Measurements from ENCODE around the gene KIF26A. TPM values are rescaled to one million over a fixed set of nuclear protein-coding genes. Genes with fewer than 3 reads are reported as not detected.
A peak's percentile ranks its signal among the peaks of the same experiment; 100 is the strongest.

The KIF26A gene
- total RNA-seq, 1 donor from 2014 or later, result 7.0 TPM

DNA sequence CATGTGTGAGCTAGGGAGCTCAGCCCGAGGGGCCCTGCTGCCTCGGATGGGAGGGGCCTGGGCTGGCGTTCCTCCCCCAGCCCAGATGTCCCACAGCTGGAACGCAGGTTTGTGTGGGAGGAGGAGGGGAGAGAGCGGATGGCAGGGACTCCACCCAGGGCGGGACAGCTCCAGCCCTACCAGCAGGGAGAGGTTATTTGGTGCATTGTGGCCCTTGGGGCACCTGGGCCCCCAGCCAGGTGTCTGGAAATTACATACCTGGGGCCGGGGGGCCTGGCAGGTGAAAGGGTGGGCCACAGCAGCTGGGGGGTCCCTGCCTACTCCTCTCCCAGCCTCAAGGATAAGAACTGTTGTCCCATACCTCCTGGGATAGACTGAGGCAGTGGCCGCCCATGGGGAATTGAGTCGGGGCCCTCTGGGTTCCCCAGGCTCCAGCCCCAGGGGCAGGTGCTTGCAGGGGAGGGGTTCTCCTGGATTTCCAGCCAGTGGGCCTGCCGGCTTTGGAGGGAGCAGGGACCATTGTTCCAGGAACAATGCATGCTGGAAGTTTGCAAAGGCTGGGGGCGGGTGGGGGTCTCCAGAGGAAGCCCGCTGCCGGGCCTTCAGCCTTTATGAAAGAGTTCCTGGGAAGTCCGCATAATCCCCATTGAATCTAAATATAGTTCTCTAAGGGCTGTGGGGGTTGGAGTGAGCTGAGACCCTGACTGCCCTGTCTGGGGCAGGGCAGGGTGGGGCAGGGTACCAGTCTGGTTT lies 1.2 kb downstream of the KIF26A start:
- no peaks in the 10 kb centered on the region for H3K9me3 Mint-ChIP-seq (ENCODE audit: low read depth)
- peak overlapping the region; percentile 42 for H3K4me3 Mint-ChIP-seq (ENCODE audit: low read depth)
- no peaks in the 10 kb centered on the region for H3K36me3 Mint-ChIP-seq (ENCODE audit: insufficient read depth)
- no peak for DNase-seq (ENCODE audit: low spot score, unreplicated experiment)
- H3K27ac Mint-ChIP-seq, result no peak overlapping the region
- H3K27me3 Mint-ChIP-seq, result peaks cover 48% of the 10 kb centered on the region
- H3K4me1 Mint-ChIP-seq (ENCODE audit: low read depth), result peaks cover 6% of the 10 kb centered on the region
- TF ChIP-seq, protein P1, sequence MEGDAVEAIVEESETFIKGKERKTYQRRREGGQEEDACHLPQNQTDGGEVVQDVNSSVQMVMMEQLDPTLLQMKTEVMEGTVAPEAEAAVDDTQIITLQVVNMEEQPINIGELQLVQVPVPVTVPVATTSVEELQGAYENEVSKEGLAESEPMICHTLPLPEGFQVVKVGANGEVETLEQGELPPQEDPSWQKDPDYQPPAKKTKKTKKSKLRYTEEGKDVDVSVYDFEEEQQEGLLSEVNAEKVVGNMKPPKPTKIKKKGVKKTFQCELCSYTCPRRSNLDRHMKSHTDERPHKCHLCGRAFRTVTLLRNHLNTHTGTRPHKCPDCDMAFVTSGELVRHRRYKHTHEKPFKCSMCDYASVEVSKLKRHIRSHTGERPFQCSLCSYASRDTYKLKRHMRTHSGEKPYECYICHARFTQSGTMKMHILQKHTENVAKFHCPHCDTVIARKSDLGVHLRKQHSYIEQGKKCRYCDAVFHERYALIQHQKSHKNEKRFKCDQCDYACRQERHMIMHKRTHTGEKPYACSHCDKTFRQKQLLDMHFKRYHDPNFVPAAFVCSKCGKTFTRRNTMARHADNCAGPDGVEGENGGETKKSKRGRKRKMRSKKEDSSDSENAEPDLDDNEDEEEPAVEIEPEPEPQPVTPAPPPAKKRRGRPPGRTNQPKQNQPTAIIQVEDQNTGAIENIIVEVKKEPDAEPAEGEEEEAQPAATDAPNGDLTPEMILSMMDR (IDR thresholded peaks at IDR 0.05; ENCODE audit: unreplicated experiment), result no peak

DNA sequence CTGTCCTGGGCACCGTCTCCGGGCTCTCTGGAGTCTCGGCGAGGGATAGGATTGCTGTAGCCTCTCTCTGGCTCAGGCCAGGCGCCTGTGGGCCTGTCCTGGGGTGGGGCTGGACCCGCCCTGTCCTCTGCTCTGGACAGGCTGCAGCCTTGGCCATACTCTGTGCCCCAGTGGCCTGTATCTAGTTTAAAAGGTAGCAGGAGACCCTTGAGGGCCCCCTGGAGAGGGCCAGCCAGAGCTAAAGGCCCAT lies 1.8 kb downstream of the KIF26A start:
- no peaks in the 10 kb centered on the region for H3K36me3 Mint-ChIP-seq (ENCODE audit: insufficient read depth)
- peaks cover 47% of the 10 kb centered on the region for H3K27me3 Mint-ChIP-seq
- no peak overlapping the region for H3K27ac Mint-ChIP-seq
- H3K9me3 Mint-ChIP-seq (ENCODE audit: low read depth), result no peaks in the 10 kb centered on the region
- peaks cover 5% of the 10 kb centered on the region for H3K4me1 Mint-ChIP-seq (ENCODE audit: low read depth)
- DNase-seq (ENCODE audit: low spot score, unreplicated experiment), result no peak
- H3K4me3 Mint-ChIP-seq (ENCODE audit: low read depth), result peak overlapping the region; percentile 35
- TF ChIP-seq, protein P1 (IDR thresholded peaks at IDR 0.05; ENCODE audit: unreplicated experiment), result no peak

DNA sequence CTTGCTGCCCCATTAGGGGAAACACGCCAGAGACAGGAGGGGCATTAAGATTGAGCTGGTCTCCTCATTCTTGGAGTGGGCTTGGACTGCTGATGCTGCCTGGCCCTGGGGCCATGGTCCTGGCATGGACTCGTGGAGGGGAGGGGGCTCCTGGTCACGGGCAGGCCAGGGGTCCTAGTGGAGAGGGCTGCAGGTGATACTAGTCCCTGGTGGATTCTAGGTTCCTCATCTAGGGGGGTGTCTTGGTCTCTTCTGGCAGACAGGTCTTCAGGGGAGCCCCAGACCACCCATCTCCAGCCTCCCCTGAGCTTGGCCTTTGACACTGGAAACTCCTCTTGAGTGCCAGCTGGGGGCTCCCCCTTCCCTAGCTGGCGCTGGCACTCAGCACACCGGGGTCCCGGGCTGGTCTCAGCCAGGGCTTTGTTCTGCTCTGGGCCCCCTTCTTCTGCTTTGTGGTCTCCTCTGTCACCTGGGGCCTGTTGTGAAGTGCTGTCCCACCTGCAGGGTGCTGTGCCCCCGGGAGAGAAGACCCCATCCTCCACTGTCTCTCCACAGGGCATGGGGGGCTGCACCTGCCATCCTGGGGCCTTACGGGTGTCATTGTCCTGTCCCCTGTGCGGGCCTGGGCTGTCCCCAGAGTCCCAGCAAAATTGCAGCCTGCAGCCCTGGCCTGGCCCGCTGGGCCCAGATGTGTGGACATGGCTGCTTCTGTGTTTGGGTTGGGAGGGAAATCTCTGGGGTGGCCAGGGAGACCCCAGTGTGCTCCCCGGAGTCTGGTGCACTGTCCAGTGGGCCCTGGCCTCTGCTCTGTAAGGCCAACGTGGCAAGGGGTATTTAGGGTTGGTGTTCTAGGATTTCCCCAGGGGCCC lies 2.3 kb downstream of the KIF26A start:
- no peak for DNase-seq (ENCODE audit: low spot score, unreplicated experiment)
- Mint-ChIP-seq H3K36me3 (ENCODE audit: insufficient read depth) (no peaks in the 10 kb centered on the region), H3K27ac (no peak overlapping the region), H3K27me3 (peaks cover 41% of the 10 kb centered on the region), H3K4me1 (ENCODE audit: low read depth) (peaks cover 2% of the 10 kb centered on the region), H3K4me3 (ENCODE audit: low read depth) (no peak overlapping the region), H3K9me3 (ENCODE audit: low read depth) (no peaks in the 10 kb centered on the region)
- TF ChIP-seq, protein P1 (IDR thresholded peaks at IDR 0.05; ENCODE audit: unreplicated experiment), result no peak

DNA sequence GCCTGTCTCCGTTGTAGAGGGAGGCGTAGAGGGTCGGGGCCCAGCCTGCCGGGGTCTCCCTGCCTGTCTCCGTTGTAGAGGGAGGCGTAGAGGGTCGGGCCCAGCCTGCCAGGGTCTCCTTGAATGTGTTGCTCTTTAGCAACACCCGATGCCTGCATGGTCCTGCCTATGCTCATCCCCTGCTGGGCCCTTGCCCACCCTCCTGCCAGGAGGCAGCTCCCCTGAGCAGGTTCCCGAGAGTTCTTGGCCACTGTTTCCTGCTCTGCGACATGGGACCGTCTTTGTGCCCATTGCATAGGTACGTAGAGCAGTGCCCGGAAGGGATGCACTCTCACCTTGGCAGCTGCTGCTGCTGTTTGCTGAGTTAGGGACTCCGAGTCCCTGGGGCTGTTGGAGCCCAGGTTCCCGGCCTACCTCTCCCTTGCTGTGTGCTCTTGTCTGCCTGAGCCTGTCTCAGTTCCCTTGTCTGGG lies 3.3 kb downstream of the KIF26A start:
- Mint-ChIP-seq H3K27me3 (peaks cover 41% of the 10 kb centered on the region), H3K9me3 (ENCODE audit: low read depth) (no peaks in the 10 kb centered on the region), H3K36me3 (ENCODE audit: insufficient read depth) (no peaks in the 10 kb centered on the region), H3K4me3 (ENCODE audit: low read depth) (no peak overlapping the region), H3K4me1 (ENCODE audit: low read depth) (peaks cover 2% of the 10 kb centered on the region), H3K27ac (no peak overlapping the region)
- TF ChIP-seq, protein P1 (IDR thresholded peaks at IDR 0.05; ENCODE audit: unreplicated experiment), result no peak
- DNase-seq (ENCODE audit: low spot score, unreplicated experiment), result no peak

DNA sequence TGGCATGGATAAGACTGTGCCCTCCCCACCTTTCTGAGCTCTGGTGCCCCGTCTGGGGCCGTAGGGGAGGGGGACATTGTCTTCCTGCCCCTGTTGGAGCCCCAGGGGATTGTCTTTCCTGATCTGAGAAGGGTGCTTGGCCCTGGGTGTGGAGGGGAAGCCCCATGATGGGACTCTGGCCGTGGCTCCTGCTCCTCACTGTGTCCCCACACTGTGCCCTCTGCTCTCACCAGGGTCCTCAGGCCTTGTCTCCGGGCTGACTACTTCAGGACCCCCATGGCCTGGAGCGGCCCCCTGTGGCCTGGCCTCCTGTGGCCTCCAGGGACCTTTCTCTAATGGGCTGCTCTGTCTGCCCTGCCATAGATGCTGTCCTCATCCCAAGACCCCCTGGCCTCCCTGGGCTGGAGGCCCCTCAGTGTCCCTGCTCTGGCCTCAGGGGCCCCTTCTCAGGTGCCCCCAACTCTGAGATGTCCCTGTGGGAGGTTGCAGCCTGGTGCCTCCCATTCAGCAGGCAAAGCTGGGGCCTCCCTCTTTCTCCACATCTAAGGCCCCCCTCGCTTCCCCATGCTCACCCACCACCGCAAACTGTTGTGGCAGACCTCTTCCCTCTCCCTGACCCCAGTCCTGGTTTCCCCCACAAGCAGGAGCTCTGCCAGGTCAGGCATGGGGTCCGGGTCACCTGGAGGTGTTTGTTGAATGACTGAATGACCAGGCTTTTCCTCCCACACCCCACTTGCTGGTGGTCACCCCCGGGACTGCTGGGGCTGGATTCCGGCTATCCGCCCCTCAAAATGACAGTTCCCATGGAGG lies 4.0 kb downstream of the KIF26A start:
- Mint-ChIP-seq H3K36me3 (ENCODE audit: insufficient read depth) (no peaks in the 10 kb centered on the region), H3K4me3 (ENCODE audit: low read depth) (no peak overlapping the region), H3K27me3 (peaks cover 35% of the 10 kb centered on the region), H3K27ac (no peak overlapping the region), H3K9me3 (ENCODE audit: low read depth) (no peaks in the 10 kb centered on the region), H3K4me1 (ENCODE audit: low read depth) (no peaks in the 10 kb centered on the region)
- TF ChIP-seq, protein P1 (IDR thresholded peaks at IDR 0.05; ENCODE audit: unreplicated experiment), result no peak
- no peak for DNase-seq (ENCODE audit: low spot score, unreplicated experiment)

Measured in progenitor cell of endocrine pancreas (in vitro differentiated cells).